GM21528 (cell line): ENCODE results near the gene BPIFB3.
"Not testable (repeated sequence)": the region's sequence is repeated elsewhere in the genome, so short reads cannot be mapped to it uniquely, and the experiment has no call there.

Source experiments
- ATAC-seq: cut with Tn5 transposase; IDR thresholded peaks from one replicate; pipeline ENCODE4 v1.9.1; 2021; ENCODE audit warnings: mild to moderate bottlenecking, moderate library complexity; ENCODE audit not compliant: unreplicated experiment, low FRiP score

BPIFB3 gene

GRCh38 chr20:33112547-33113386 is 59.1 kb downstream of the BPIFB3 start:
- ATAC-seq = no peak

- ATAC-seq = no peak
Measured at GRCh38 chr20:33113387-33113908, 59.7 kb downstream of the BPIFB3 start.

- ATAC-seq = not testable (repeated sequence)
Measured at GRCh38 chr20:33115501-33115900, 61.8 kb downstream of the BPIFB3 start.

GRCh38 chr20:33119725-33120720 is 66.3 kb downstream of the BPIFB3 start:
- no peak for ATAC-seq

- ATAC-seq = no peak
Measured at GRCh38 chr20:33120934-33121333, 67.2 kb downstream of the BPIFB3 start.

GRCh38 chr20:33122297-33122696 is 68.6 kb downstream of the BPIFB3 start:
- not testable (repeated sequence) for ATAC-seq
